ENCODE measurements around the gene HRCT1.
"Not testable (repeated sequence)": the region's sequence is repeated elsewhere in the genome, so short reads cannot be mapped to it uniquely, and the experiment has no call there.

HRCT1 gene

GRCh38 chr9:35871545-35871944 lies 34.5 kb upstream of the HRCT1 start:
- peaks cover 1% of the 10 kb centered on the region for H3K9me3 Mint-ChIP-seq (ENCODE audit: low read depth)
- peaks cover 5% of the 10 kb centered on the region for H3K27me3 Mint-ChIP-seq
- H3K27ac Mint-ChIP-seq, result no peak overlapping the region
- peaks cover under 1% of the 10 kb centered on the region for H3K36me3 Mint-ChIP-seq
- H3K4me3 Mint-ChIP-seq, result no peak overlapping the region
- H3K4me1 Mint-ChIP-seq (ENCODE audit: low read depth), result no peaks in the 10 kb centered on the region

DNA sequence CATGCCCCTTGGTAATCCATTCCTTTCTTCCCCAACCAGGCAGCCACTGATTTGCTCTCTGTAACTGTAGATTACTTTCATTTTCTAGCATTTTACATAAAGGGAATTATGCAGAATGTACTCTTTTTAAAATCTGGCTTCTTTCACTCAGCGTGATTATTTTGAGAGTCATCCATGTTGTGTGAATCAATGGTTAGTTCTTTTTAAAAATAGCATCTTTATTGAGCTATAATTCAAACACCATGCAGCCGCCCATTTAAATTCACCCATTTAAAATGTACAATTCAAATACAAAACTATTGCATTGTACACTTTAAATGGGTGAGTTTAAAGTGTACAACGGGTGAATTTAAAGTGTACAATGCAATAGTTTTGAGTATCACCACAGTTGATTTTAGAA lies 33.5 kb upstream of the HRCT1 start:
- H3K27me3 Mint-ChIP-seq, result peaks cover 4% of the 10 kb centered on the region
- H3K36me3 Mint-ChIP-seq, result peaks cover 6% of the 10 kb centered on the region
- peaks cover 9% of the 10 kb centered on the region for H3K9me3 Mint-ChIP-seq (ENCODE audit: low read depth)
- no peaks in the 10 kb centered on the region for H3K4me1 Mint-ChIP-seq (ENCODE audit: low read depth)
- H3K27ac Mint-ChIP-seq, result no peak overlapping the region
- H3K4me3 Mint-ChIP-seq, result no peak overlapping the region

DNA sequence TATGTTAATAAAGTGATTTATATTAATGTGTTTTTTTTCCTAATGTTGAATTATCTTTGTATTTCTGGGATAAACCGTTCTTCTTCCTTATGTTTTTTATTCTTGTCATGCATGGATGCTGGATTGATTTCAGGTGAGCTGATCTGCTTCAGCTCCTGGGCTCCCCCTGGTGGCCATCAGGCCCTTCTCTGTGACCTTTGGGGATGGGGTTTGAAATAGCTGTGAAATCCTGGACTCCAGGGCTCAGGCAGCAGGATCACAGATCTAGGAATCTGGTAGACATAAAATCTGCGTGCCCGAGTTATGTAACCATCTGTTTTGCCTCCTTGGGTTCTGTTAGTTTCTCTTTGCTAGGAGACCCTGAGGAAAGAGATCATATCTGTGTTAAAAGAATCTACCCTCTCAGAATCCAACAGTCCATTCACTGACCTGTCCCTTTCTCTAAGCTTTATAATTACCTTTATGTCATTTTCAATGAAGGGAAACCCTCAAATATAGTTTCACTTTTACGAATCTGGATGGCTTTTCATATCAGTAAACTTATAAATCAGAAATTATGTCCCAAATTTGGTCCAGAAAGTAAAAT lies 23.6 kb upstream of the HRCT1 start:
- Mint-ChIP-seq H3K4me1 (ENCODE audit: low read depth) (no peaks in the 10 kb centered on the region), H3K4me3 (no peak overlapping the region), H3K9me3 (ENCODE audit: low read depth) (peaks cover 5% of the 10 kb centered on the region), H3K27ac (no peak overlapping the region), H3K36me3 (peaks cover 8% of the 10 kb centered on the region), H3K27me3 (peaks cover 8% of the 10 kb centered on the region)

GRCh38 chr9:35882996-35883395 lies 23.0 kb upstream of the HRCT1 start:
- no peak overlapping the region for H3K27ac Mint-ChIP-seq
- no peaks in the 10 kb centered on the region for H3K9me3 Mint-ChIP-seq (ENCODE audit: low read depth)
- H3K36me3 Mint-ChIP-seq, result peaks cover 3% of the 10 kb centered on the region
- H3K4me1 Mint-ChIP-seq (ENCODE audit: low read depth), result no peaks in the 10 kb centered on the region
- peaks cover 3% of the 10 kb centered on the region for H3K27me3 Mint-ChIP-seq
- no peak overlapping the region for H3K4me3 Mint-ChIP-seq

DNA sequence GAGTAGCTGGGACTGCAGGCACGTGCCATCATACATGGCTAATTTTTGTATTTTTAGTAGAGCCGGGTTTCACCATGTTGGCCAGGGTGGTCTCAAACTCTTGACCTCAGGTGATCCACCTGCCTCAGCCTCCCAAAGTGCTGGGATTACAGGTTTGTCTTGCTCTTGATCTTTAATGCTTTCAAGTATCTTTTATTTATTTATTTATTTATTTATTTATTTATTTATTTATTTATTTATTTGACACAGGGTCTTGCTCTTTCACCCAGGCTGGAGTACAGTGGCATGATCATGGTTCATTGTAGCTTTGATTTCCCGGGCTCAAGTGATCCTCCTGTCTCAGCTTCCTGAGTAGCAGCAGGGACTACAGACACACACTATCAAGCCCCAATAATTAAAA lies 21.1 kb upstream of the HRCT1 start:
- H3K27me3 Mint-ChIP-seq; H3K36me3 Mint-ChIP-seq; H3K4me1 Mint-ChIP-seq (ENCODE audit: low read depth); H3K9me3 Mint-ChIP-seq (ENCODE audit: low read depth); H3K4me3 Mint-ChIP-seq; H3K27ac Mint-ChIP-seq: not testable (repeated sequence)

- Mint-ChIP-seq H3K4me3 (no peak overlapping the region), H3K27ac (no peak overlapping the region), H3K9me3 (ENCODE audit: low read depth) (no peaks in the 10 kb centered on the region), H3K27me3 (peaks cover 7% of the 10 kb centered on the region), H3K4me1 (ENCODE audit: low read depth) (no peaks in the 10 kb centered on the region), H3K36me3 (no peaks in the 10 kb centered on the region)
Measured at GRCh38 chr9:35891646-35892045, 14.4 kb upstream of the HRCT1 start.

- H3K36me3 Mint-ChIP-seq, result no peaks in the 10 kb centered on the region
- no peaks in the 10 kb centered on the region for H3K4me1 Mint-ChIP-seq (ENCODE audit: low read depth)
- no peak overlapping the region for H3K27ac Mint-ChIP-seq
- H3K9me3 Mint-ChIP-seq (ENCODE audit: low read depth), result no peaks in the 10 kb centered on the region
- peaks cover 7% of the 10 kb centered on the region for H3K27me3 Mint-ChIP-seq
- no peak overlapping the region for H3K4me3 Mint-ChIP-seq
Measured at GRCh38 chr9:35892051-35892450, 14.0 kb upstream of the HRCT1 start.

DNA sequence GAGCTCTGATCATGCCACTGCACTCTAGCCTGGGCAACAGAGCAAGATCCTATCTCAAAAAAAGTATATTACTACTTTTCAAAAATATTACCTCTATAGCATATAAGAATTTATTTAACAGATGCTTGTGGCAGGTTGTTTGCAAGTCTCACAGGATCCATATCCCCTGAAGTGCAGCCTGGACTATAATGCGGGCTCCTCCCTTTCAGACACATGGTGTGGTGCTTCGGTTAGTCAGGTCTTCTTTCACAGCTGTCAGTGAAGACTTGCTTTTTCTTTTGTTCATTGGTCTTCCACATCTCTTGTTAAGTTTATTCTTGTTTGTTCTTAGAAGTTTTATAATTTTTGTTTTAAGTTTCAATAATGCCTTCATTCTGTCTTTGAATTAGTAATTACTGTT lies 9.4 kb upstream of the HRCT1 start:
- H3K27ac Mint-ChIP-seq, result no peak overlapping the region
- no peaks in the 10 kb centered on the region for H3K4me1 Mint-ChIP-seq (ENCODE audit: low read depth)
- H3K27me3 Mint-ChIP-seq, result peaks cover 7% of the 10 kb centered on the region
- no peak overlapping the region for H3K4me3 Mint-ChIP-seq
- no peaks in the 10 kb centered on the region for H3K36me3 Mint-ChIP-seq
- H3K9me3 Mint-ChIP-seq (ENCODE audit: low read depth), result no peaks in the 10 kb centered on the region

GRCh38 chr9:35897376-35898099 lies 8.5 kb upstream of the HRCT1 start:
- H3K4me3 Mint-ChIP-seq; H3K9me3 Mint-ChIP-seq (ENCODE audit: low read depth); H3K4me1 Mint-ChIP-seq (ENCODE audit: low read depth); H3K36me3 Mint-ChIP-seq; H3K27me3 Mint-ChIP-seq; H3K27ac Mint-ChIP-seq: not testable (repeated sequence)

DNA sequence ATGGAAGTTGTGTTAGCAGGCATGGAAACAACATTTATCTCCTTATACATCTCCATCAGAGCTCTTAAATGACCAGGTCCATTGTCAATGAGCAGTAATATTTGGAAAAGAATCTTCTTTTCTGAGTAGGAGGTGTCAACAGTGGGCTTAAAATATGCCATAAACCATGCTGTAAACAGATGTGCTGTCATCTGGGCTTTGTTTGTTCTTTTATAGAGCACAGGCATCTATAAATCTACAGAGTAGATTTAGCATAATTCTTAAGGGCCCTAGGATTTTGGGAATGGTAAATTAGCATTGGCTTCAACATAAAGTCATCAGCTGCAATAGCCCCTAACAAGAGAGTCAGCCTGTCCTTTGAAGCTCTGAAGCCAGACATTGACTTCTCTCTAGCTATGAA lies 7.7 kb upstream of the HRCT1 start:
- Mint-ChIP-seq H3K27me3 (peaks cover 7% of the 10 kb centered on the region), H3K4me1 (ENCODE audit: low read depth) (peaks cover 3% of the 10 kb centered on the region), H3K27ac (no peak overlapping the region), H3K4me3 (no peak overlapping the region), H3K9me3 (ENCODE audit: low read depth) (no peaks in the 10 kb centered on the region), H3K36me3 (no peaks in the 10 kb centered on the region)

DNA sequence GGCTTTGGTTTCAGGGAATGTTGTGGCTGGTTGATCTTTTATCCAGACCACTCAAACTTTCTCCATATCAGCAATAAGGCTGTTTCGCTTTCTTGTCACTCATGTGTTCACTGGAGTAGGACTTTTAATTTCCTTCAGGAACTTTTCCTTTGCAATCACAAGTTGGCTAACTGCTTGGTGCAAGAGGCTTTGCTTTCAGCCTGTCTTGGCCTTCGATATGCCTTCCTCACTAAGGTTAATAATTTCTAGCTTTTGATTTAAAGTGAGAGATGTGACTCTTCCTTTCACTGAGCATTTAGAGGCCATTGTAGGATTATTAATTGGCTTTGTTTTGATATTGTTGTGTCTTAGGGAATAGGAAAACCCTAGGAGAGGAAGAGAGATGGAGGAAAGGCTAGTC lies 7.0 kb upstream of the HRCT1 start:
- Mint-ChIP-seq H3K36me3 (no peaks in the 10 kb centered on the region), H3K9me3 (ENCODE audit: low read depth) (no peaks in the 10 kb centered on the region), H3K27ac (no peak overlapping the region), H3K4me1 (ENCODE audit: low read depth) (peaks cover 3% of the 10 kb centered on the region), H3K27me3 (peaks cover 4% of the 10 kb centered on the region), H3K4me3 (no peak overlapping the region)

- Mint-ChIP-seq H3K4me3 (no peak overlapping the region), H3K9me3 (ENCODE audit: low read depth) (no peaks in the 10 kb centered on the region), H3K36me3 (no peaks in the 10 kb centered on the region), H3K27me3 (peaks cover 1% of the 10 kb centered on the region), H3K4me1 (ENCODE audit: low read depth) (peaks cover 18% of the 10 kb centered on the region), H3K27ac (no peak overlapping the region)
Measured at GRCh38 chr9:35903049-35903448, 3.0 kb upstream of the HRCT1 start.

DNA sequence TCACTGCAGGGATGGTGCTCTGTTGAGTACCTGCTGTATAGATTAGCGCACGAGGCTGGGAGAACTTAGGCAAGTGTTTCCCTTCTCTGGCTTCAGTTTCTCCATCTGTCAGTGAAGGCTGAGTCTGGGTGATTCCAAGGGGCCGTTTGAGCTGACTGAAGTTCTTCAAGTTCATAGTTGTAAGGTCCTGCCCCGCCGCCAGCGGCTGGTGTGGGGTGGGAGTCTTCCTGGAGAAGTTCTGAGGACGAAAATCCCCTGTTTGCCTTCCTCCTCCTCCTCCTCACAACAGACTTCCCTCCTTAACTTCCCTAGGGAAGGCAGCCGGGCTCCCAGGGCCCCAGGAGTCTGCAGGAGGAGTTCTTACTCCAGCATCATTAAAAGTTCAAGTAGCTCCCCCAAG lies 1.7 kb upstream of the HRCT1 start:
- peaks cover 1% of the 10 kb centered on the region for H3K27me3 Mint-ChIP-seq
- no peaks in the 10 kb centered on the region for H3K36me3 Mint-ChIP-seq
- H3K4me3 Mint-ChIP-seq, result no peak overlapping the region
- peaks cover 30% of the 10 kb centered on the region for H3K4me1 Mint-ChIP-seq (ENCODE audit: low read depth)
- no peak overlapping the region for H3K27ac Mint-ChIP-seq
- no peaks in the 10 kb centered on the region for H3K9me3 Mint-ChIP-seq (ENCODE audit: low read depth)

GRCh38 chr9:35905051-35905781 lies 786 bp upstream of the HRCT1 start:
- no peaks in the 10 kb centered on the region for H3K36me3 Mint-ChIP-seq
- no peak overlapping the region for H3K27ac Mint-ChIP-seq
- H3K9me3 Mint-ChIP-seq (ENCODE audit: low read depth), result no peaks in the 10 kb centered on the region
- H3K4me1 Mint-ChIP-seq (ENCODE audit: low read depth), result peaks cover 37% of the 10 kb centered on the region
- H3K4me3 Mint-ChIP-seq, result no peak overlapping the region
- peaks cover 1% of the 10 kb centered on the region for H3K27me3 Mint-ChIP-seq

- Mint-ChIP-seq H3K4me1 (ENCODE audit: low read depth) (peaks cover 54% of the 10 kb centered on the region), H3K27ac (no peak overlapping the region), H3K27me3 (no peaks in the 10 kb centered on the region), H3K9me3 (ENCODE audit: low read depth) (no peaks in the 10 kb centered on the region), H3K36me3 (no peaks in the 10 kb centered on the region), H3K4me3 (no peak overlapping the region)
Measured at GRCh38 chr9:35906923-35907699, 1.1 kb downstream of the HRCT1 start.

Data from activated naive CD8-positive, alpha-beta T cell (primary cell).